ENCODE measurements around the gene LEF1.

The LEF1 gene

GRCh38 chr4:108171339-108172230 lies 2.9 kb upstream of the LEF1 start:
- no peak for TF ChIP-seq CTCF (IDR thresholded peaks at IDR 0.05)
- TF ChIP-seq ZFX (IDR thresholded peaks at IDR 0.05; ENCODE audit: borderline replicate concordance): no peak
- H3K27ac ChIP-seq: peak overlapping the region; percentile 69

- no peak for TF ChIP-seq ZFX (IDR thresholded peaks at IDR 0.05; ENCODE audit: borderline replicate concordance)
- peak overlapping the region; percentile 76; the same call in 1 of the 2 replicates for H3K27ac ChIP-seq
These were observed 2.1 kb upstream of the LEF1 start for GRCh38 chr4:108170631-108171338.

GRCh38 chr4:108169664-108170063 lies 932 bp upstream of the LEF1 start:
- TF ChIP-seq ZFX (IDR thresholded peaks at IDR 0.05; ENCODE audit: borderline replicate concordance): no peak
- no peak for TF ChIP-seq CTCF (IDR thresholded peaks at IDR 0.05)
- H3K27ac ChIP-seq: peak overlapping the region; percentile 76

GRCh38 chr4:108168160-108168670 lies 517 bp downstream of the LEF1 start:
- peak overlapping the region; percentile 76 for H3K27ac ChIP-seq

GRCh38 chr4:108166441-108167315 lies 2.1 kb downstream of the LEF1 start:
- H3K27ac ChIP-seq: peak overlapping the region; percentile 76

More at GRCh38 chr4:108168160-108168670, 517 bp downstream of the LEF1 start:
- TF ChIP-seq ZFX (IDR thresholded peaks at IDR 0.05; ENCODE audit: borderline replicate concordance) (no peak), CTCF (IDR thresholded peaks at IDR 0.05) (no peak)

GRCh38 chr4:108166038-108166437 lies 2.7 kb downstream of the LEF1 start:
- H3K27ac ChIP-seq: no peak overlapping the region
- no peak for TF ChIP-seq ZFX (IDR thresholded peaks at IDR 0.05; ENCODE audit: borderline replicate concordance)
- no peak for TF ChIP-seq CTCF (IDR thresholded peaks at IDR 0.05)

More at GRCh38 chr4:108166441-108167315, 2.1 kb downstream of the LEF1 start:
- no peak for TF ChIP-seq ZFX (IDR thresholded peaks at IDR 0.05; ENCODE audit: borderline replicate concordance)
- no peak for TF ChIP-seq CTCF (IDR thresholded peaks at IDR 0.05)

- H3K27ac ChIP-seq: no peak overlapping the region
- TF ChIP-seq ZFX (IDR thresholded peaks at IDR 0.05; ENCODE audit: borderline replicate concordance) (no peak), CTCF (IDR thresholded peaks at IDR 0.05) (no peak)
These were observed 3.1 kb downstream of the LEF1 start for GRCh38 chr4:108165586-108165985.

Measured in 22Rv1 (cell line).